Measurements from ENCODE around the gene CRLF3. TPM values are rescaled to one million over a fixed set of nuclear protein-coding genes. Genes with fewer than 3 reads are reported as not detected.

The CRLF3 gene
- total RNA-seq, 1 experiment from 2014 or later = 17.9 TPM

- no peaks in the 10 kb centered on the region for H3K27me3 Mint-ChIP-seq (ENCODE audit: low read depth)
- no peaks in the 10 kb centered on the region for H3K4me1 Mint-ChIP-seq
- TF ChIP-seq TP53 (CRISPR knock-in tag; IDR thresholded peaks at IDR 0.05) (no peak), ETV6 (CRISPR knock-in tag; IDR thresholded peaks at IDR 0.05) (no peak), NFATC4 (CRISPR knock-in tag; IDR thresholded peaks at IDR 0.05) (no peak), AFF4 (CRISPR knock-in tag; IDR thresholded peaks at IDR 0.05; ENCODE audit: borderline replicate concordance) (no peak), CDX4 (CRISPR knock-in tag; IDR thresholded peaks at IDR 0.05; ENCODE audit: borderline replicate concordance) (no peak), MYBL2 (CRISPR knock-in tag; IDR thresholded peaks at IDR 0.05) (no peak), SMAD3 (CRISPR knock-in tag; IDR thresholded peaks at IDR 0.05; ENCODE audit: borderline replicate concordance) (no peak), ZNF121 (CRISPR knock-in tag; IDR thresholded peaks at IDR 0.05) (no peak)
- TF ChIP-seq, protein P1, sequence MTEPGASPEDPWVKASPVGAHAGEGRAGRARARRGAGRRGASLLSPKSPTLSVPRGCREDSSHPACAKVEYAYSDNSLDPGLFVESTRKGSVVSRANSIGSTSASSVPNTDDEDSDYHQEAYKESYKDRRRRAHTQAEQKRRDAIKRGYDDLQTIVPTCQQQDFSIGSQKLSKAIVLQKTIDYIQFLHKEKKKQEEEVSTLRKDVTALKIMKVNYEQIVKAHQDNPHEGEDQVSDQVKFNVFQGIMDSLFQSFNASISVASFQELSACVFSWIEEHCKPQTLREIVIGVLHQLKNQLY (CRISPR knock-in tag; IDR thresholded peaks at IDR 0.05) = no peak
- TF ChIP-seq, protein P2, sequence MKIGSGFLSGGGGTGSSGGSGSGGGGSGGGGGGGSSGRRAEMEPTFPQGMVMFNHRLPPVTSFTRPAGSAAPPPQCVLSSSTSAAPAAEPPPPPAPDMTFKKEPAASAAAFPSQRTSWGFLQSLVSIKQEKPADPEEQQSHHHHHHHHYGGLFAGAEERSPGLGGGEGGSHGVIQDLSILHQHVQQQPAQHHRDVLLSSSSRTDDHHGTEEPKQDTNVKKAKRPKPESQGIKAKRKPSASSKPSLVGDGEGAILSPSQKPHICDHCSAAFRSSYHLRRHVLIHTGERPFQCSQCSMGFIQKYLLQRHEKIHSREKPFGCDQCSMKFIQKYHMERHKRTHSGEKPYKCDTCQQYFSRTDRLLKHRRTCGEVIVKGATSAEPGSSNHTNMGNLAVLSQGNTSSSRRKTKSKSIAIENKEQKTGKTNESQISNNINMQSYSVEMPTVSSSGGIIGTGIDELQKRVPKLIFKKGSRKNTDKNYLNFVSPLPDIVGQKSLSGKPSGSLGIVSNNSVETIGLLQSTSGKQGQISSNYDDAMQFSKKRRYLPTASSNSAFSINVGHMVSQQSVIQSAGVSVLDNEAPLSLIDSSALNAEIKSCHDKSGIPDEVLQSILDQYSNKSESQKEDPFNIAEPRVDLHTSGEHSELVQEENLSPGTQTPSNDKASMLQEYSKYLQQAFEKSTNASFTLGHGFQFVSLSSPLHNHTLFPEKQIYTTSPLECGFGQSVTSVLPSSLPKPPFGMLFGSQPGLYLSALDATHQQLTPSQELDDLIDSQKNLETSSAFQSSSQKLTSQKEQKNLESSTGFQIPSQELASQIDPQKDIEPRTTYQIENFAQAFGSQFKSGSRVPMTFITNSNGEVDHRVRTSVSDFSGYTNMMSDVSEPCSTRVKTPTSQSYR (CRISPR knock-in tag; IDR thresholded peaks at IDR 0.05) = no peak
- no peak overlapping the region for H3K4me3 Mint-ChIP-seq
- ChIA-PET POLR2A (no interaction called here), CTCF (no interaction called here)
- H3K36me3 Mint-ChIP-seq = peaks cover 49% of the 10 kb centered on the region
- DNase-seq (ENCODE audit: low spot score) (no peak), ATAC-seq (no peak)
- H3K9me3 Mint-ChIP-seq = no peaks in the 10 kb centered on the region
- no peak overlapping the region for H3K27ac Mint-ChIP-seq
Observed at GRCh38 chr17:30864636-30865035, 40.1 kb upstream of the CRLF3 start.

GRCh38 chr17:30858556-30859250, 34.2 kb upstream of the CRLF3 start:
- no peaks in the 10 kb centered on the region for H3K9me3 Mint-ChIP-seq
- CTCF ChIA-PET = no interaction called here
- no peak for TF ChIP-seq KAT7 (CRISPR knock-in tag; IDR thresholded peaks at IDR 0.05; ENCODE audit: borderline replicate concordance)
- TF ChIP-seq SMAD3 (CRISPR knock-in tag; IDR thresholded peaks at IDR 0.05; ENCODE audit: borderline replicate concordance) = no peak
- no peak for TF ChIP-seq ATF3 (CRISPR knock-in tag; conservative IDR thresholded peaks at IDR 0.05)
- no peak for TF ChIP-seq CREM (CRISPR knock-in tag; IDR thresholded peaks at IDR 0.05)
- no peak for TF ChIP-seq CREB1 (CRISPR knock-in tag; IDR thresholded peaks at IDR 0.05)
- TF ChIP-seq ZNF416 (CRISPR knock-in tag; IDR thresholded peaks at IDR 0.05) = no peak
- TF ChIP-seq ZNF423 (CRISPR knock-in tag; IDR thresholded peaks at IDR 0.05) = no peak
- no peak for TF ChIP-seq RELA (CRISPR knock-in tag; IDR thresholded peaks at IDR 0.05; ENCODE audit: borderline replicate concordance)
- no peak for TF ChIP-seq FOXJ3 (CRISPR knock-in tag; IDR thresholded peaks at IDR 0.05; ENCODE audit: borderline replicate concordance)
- TF ChIP-seq ELF4 (CRISPR knock-in tag; IDR thresholded peaks at IDR 0.05; ENCODE audit: low read depth) = no peak
- TF ChIP-seq ERG (CRISPR knock-in tag; IDR thresholded peaks at IDR 0.05) = no peak
- no peak for TF ChIP-seq USF1 (CRISPR knock-in tag; IDR thresholded peaks at IDR 0.05)
- no peak for TF ChIP-seq MXD4 (CRISPR knock-in tag; IDR thresholded peaks at IDR 0.05; ENCODE audit: borderline replicate concordance)
- TF ChIP-seq NFATC4 (CRISPR knock-in tag; IDR thresholded peaks at IDR 0.05) = no peak
- no peak for TF ChIP-seq CTCF (IDR thresholded peaks at IDR 0.05)
- no peak for TF ChIP-seq MYBL2 (CRISPR knock-in tag; IDR thresholded peaks at IDR 0.05)
- DNase-seq (ENCODE audit: low spot score) (no peak), ATAC-seq (no peak)
- no peaks in the 10 kb centered on the region for H3K27me3 Mint-ChIP-seq (ENCODE audit: low read depth)
- peaks cover 47% of the 10 kb centered on the region for H3K36me3 Mint-ChIP-seq
- POLR2A ChIA-PET = no interaction called here
- H3K4me1 Mint-ChIP-seq = no peaks in the 10 kb centered on the region
- no peak overlapping the region for H3K4me3 Mint-ChIP-seq
- no peak overlapping the region for H3K27ac Mint-ChIP-seq

Data from WTC11 (cell line).